ENCODE measurements around the gene FRMD8. TPM values are rescaled to one million over a fixed set of nuclear protein-coding genes. Genes with fewer than 3 reads are reported as not detected.
A peak's percentile ranks its signal among the peaks of the same experiment; 100 is the strongest.

Gene FRMD8
- polyA plus RNA-seq (2014; cell fraction: cytosol; rRNA removed): 25.3 and 31.8 TPM in 2 replicates
- polyA plus RNA-seq (2014; cell fraction: nucleus; rRNA removed): 28.6 and 39.3 TPM in 2 replicates

DNA sequence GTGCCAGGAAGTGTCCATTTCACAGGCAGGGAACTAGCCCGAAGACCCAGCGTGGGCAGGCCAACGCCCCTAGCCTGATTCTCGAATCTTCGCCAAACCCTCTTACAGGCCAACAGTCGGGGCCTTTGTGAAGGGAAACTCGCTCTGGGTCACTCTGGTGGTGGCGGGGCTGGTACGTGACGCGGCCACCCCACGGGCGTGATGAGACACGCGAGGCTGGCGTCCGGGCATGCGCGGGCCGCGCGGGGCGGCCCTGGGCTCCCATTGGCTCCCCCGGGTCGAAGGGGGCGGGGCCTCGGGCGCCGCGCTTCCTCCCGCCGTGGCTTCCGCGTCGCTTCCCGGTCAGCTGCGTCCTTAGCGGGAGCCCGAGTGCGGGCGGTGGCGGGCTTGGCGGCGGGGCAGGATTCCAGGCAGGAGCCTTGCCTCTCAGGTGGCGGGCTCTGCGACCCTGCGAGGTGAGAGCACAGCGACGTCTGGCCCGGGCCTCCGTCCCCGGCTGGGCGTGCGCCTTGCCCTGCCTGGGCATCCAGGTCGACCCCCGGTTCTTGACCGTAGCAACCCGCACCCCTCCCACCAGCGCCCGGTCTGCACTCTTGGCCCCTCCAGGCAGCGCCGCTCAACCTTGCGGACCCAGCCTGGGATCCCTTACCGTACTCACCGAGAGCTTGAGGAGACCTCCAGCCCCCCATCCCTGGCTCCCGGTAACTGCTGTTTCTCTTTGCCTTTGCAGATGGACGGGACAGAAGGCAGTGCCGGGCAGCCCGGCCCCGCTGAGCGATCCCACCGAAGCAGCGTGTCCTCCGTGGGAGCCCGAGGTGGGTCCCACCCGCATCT is at the start of gene FRMD8:
TSS of gene FRMD8 (plus strand) at position 331 of the 834 bp plus-strand sequence. CDS start at position 731, 400 bp downstream.
- DNase-seq (ENCODE audit: low spot score): peak; percentile 72

GRCh38 chr11:65338676-65339075 is 47.8 kb upstream of the FRMD8 start:
- DNase-seq (ENCODE audit: low spot score): no peak

DNA sequence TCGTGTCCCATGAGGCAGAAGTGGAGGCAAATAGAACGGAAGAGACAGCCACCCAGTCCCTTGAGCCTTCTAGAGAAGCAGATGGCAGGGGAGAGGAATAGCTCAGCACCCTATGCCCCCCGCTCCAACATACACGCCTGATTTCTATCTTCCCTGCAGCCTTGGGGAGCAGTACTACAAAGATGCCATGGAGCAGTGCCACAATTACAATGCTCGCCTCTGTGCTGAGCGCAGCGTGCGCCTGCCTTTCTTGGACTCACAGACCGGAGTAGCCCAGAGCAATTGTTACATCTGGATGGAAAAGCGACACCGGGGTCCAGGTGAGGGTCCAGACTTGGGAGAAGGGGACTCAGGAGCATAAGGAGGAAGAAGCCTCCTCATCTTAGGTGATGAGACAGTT is 46.2 kb upstream of the FRMD8 start:
- DNase-seq (ENCODE audit: low spot score): no peak

- no peak for DNase-seq (ENCODE audit: low spot score)
Measured at GRCh38 chr11:65341856-65342255, 44.6 kb upstream of the FRMD8 start.

- no peak for DNase-seq (ENCODE audit: low spot score)
Measured at GRCh38 chr11:65351511-65351910, 34.9 kb upstream of the FRMD8 start.

DNA sequence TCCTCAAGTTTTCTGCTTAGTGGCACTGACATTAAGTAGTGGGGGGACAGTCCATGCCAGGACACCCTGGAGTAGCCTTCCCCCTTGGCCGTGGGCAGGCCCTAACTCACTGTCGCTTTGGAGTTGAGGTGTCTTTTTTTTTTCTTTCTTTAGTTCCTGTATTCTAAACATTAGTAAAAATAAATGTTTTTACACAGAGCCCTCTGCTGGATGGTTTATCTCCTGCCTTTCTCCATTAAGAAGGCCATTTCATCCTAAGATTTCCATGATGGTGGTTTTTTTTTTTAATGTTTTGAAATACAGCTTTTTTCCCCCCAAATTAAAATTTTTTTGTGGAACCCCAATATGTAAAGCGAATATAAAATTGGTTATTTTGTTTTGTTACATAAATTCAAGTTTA is 33.7 kb upstream of the FRMD8 start:
- no peak for DNase-seq (ENCODE audit: low spot score)

GRCh38 chr11:65353376-65353775 is 33.1 kb upstream of the FRMD8 start:
- no peak for DNase-seq (ENCODE audit: low spot score)

- no peak for DNase-seq (ENCODE audit: low spot score)
Measured at GRCh38 chr11:65353900-65354264, 32.6 kb upstream of the FRMD8 start.

DNA sequence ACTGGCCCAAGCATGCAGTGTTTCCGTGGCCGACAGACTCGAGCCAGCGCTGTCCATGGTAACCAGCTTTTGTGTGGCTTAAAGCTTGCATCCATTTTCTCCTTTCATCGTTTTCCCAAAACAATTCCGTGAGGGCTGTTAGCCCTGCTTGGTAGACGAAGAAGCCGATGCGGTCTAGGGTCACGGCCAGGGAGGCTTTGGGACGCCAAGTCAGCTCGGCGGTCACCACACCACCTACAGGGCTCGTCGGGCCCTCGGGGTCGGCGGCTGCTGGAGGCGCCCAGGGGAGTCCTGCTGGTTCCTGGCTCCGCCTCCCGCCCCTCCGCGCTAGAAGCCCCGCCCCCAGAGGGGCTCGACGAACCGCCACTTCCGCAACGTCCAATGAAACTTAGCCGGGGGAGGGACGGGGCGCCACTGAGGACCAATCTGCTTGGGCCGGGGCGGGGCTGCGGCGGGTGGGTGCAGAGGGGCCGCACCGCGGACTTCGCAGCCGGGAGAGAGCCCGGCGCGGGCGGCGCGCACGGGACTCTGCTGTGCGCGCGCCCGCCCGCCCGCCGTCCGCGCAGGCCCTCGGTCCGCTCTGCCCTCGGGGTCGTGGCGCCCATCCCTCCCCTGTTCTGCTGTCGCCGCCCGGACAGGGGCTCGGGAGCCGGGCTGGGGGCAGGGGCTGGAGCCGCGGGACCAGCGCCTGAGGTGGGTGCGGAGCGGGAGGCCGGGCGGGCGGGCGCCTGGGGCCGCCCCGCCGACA is 32.0 kb upstream of the FRMD8 start, which contains the start of gene TIGD3:
TSS of gene TIGD3 (plus strand) at position 487 of the 748 bp plus-strand sequence. CDS start 1,058 bp downstream, outside the sequence.
- DNase-seq (ENCODE audit: low spot score): peak; percentile 94

DNA sequence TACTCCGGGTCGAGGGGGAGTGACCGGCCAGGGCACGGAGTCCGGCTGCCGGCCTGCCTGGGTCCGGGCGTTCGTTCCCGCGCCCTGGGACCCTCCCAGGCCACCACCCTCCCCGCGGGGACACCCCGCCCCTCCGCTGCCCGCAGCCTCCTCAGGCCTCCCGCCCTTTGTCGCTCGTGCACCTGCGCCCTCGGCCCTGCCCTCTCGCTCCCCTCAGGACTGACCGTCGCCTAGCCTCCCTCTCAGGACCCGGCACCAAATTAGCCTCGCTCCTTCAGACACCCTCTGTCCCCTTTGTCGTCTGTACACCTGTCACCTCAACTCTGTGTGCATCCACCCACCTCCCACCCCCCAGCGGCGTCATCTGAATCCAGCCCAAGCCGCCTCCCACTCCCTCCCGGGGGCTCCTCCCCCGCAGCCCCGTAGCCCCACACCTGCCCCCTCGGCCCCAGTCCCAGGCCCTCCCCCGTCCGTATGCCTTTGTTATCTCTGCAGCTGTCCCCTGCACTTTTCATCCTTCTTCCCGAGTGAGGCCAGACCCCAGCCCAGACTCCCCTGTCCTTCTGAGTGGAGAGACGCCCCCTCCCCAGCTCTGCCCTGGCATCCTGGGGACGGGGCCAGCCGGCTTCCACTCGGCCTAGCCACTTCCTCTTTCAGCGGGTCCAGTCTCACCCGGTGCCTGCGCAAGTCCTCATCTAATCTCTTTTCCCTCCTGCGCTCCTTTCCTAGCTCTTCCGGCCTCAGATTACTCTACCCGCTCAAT is 31.2 kb upstream of the FRMD8 start:
- DNase-seq (ENCODE audit: low spot score): peak; percentile 85

- peak; percentile 66 for DNase-seq (ENCODE audit: low spot score)
Measured at GRCh38 chr11:65355776-65356393, 30.6 kb upstream of the FRMD8 start.

- no peak for DNase-seq (ENCODE audit: low spot score)
Measured at GRCh38 chr11:65356394-65356972, 30.0 kb upstream of the FRMD8 start.

- peak; percentile 75 for DNase-seq (ENCODE audit: low spot score)
Measured at GRCh38 chr11:65357856-65358356, 28.5 kb upstream of the FRMD8 start.

DNA sequence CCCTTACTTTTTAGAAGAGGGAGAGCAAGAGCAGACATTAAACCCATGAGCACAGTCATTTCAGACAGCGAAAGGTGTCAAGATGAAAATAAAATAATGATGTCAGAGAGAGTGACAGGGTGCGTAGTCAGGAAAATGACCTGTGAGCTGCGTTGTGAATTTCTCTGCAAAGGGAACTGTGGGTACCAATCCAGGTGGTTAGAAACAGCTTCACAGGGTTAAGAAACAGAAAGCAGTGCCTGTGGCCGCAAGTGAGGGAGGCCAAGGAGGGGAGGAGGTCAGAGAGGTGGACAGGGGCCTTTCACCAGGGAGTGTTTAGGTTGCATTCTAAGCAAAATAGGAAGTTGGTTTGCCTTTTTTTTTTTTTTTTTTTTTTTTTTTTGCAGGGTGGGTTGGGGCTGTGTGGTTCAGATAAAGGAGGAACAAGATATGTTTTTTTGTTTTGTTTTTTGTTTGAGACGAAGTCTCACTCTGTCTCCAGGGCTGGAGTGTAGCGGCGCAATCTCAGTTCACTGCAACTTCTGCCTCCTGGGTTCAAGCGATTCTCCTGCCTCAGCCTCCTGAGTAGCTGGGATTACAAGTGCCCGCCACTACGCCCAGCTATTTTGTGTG is 24.0 kb upstream of the FRMD8 start:
- DNase-seq (ENCODE audit: low spot score): no peak

- DNase-seq (ENCODE audit: low spot score): no peak
Measured at GRCh38 chr11:65362966-65363365, 23.5 kb upstream of the FRMD8 start.

DNA sequence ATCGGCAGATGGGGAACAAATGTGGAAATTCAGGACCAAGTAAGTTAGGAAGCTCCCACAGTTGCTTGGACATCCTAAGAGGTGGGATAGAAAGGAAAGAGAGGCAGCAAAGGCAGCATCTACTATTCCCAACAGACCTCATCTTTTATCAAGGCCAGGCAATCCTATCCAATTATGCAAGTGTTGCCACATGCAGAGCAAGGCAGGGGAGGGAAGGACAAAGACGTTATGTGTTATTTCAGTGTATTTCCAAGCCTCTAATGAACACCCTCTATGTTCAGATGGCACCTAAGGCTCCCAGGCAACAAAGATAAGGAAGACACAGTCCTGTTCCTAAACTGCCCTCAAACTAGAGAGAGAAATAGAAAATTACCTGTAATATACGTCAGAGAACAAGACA is 22.7 kb upstream of the FRMD8 start:
- no peak for DNase-seq (ENCODE audit: low spot score)

DNA sequence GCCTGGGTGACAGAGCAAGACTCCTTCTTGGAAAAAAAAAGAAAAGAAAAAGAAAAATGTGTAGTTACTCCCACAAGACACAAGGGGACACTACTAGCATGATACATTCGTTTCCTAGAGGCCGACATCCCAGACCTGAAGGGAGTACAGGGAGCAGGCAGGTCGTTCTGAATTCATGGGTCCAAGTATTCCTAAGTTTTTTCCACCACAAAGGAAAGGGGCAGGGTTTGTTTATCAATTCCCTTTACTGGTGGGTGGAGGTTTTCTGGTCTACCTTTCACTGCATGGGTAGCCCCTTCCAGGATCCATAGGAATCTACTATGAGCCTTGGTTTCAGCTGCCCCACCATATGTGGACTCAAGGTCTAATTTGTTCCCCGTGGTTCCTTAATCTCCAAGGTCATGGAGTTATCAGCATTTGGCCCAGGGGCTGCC is 20.1 kb upstream of the FRMD8 start:
- peak; percentile 83 for DNase-seq (ENCODE audit: low spot score)

GRCh38 chr11:65370659-65371049 is 15.8 kb upstream of the FRMD8 start:
- DNase-seq (ENCODE audit: low spot score): no peak

DNA sequence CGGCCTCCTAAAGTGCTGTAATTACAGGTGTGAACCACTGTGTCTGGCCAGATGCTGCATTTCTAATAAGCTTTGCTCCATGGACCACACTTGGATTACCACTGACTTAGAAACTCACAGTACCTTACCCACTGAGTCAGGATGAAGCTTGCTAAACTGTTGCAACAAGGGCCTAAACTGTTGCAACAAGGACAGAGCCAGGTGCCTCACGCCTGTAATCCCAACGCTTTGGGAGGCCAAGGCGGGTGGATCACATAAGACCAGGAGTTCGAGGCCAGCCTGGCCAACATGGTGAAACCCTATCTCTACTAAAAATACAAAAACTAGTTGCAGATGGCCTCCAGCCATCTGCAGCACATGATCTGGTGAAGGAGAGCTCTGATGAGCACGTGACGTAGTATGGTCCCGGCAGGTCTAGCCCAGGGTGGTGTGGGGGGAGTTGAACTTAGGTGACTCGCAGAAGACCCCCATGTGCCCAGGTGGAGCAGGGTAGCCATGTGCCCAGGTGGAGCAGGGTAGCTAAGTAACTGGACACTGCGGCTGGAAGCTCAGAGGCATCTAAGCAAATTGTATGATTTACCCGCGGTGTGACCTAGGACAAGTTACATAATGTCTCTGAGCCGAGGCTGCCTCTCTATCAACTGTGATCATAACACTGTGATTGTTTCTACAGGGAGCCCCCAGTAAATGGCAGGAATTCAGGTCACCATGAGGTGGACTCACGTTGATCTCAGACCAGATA is 12.4 kb upstream of the FRMD8 start:
- no peak for DNase-seq (ENCODE audit: low spot score)

- DNase-seq (ENCODE audit: low spot score): no peak
Measured at GRCh38 chr11:65375012-65375411, 11.4 kb upstream of the FRMD8 start.

Data from SK-N-DZ (cell line).